HL-60 (cell line): Measurements from ENCODE around the gene OR51B5.

ENCODE experiments used
- GABPA ChIP-seq: IDR thresholded peaks from 2 replicates; pipeline ENCODE4 v1.6.1; 2012; ENCODE audit warnings: low read depth
- POLR2AphosphoS5 ChIP-seq: IDR thresholded peaks from 2 replicates; pipeline ENCODE4 v1.6.1; 2012; ENCODE audit warnings: low read depth
- TF ChIP-seq, protein P1 (sequence below): IDR thresholded peaks from one replicate; pipeline ENCODE4 v1.5.1; 2011; ENCODE audit warnings: low read length, control low read depth, inconsistent platforms; ENCODE audit not compliant: insufficient read depth

- TF ChIP-seq, protein P1, sequence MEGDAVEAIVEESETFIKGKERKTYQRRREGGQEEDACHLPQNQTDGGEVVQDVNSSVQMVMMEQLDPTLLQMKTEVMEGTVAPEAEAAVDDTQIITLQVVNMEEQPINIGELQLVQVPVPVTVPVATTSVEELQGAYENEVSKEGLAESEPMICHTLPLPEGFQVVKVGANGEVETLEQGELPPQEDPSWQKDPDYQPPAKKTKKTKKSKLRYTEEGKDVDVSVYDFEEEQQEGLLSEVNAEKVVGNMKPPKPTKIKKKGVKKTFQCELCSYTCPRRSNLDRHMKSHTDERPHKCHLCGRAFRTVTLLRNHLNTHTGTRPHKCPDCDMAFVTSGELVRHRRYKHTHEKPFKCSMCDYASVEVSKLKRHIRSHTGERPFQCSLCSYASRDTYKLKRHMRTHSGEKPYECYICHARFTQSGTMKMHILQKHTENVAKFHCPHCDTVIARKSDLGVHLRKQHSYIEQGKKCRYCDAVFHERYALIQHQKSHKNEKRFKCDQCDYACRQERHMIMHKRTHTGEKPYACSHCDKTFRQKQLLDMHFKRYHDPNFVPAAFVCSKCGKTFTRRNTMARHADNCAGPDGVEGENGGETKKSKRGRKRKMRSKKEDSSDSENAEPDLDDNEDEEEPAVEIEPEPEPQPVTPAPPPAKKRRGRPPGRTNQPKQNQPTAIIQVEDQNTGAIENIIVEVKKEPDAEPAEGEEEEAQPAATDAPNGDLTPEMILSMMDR = no peak
- TF ChIP-seq POLR2AphosphoS5 (no peak), GABPA (no peak)
Measured at GRCh38 chr11:5297721-5298323, 45.5 kb downstream of the OR51B5 start.
